ENCODE measurements around the gene FZD10.

The FZD10 gene

GRCh38 chr12:130117701-130118100, 44.6 kb upstream of the FZD10 start:
- DNase-seq (ENCODE audit: low spot score) (no peak), ATAC-seq (ENCODE audit: low read depth) (no peak)
- no peak for TF ChIP-seq CTCF (IDR thresholded peaks at IDR 0.05; ENCODE audit: poor library complexity, severe bottlenecking)
- Histone ChIP-seq H3K27me3 (ENCODE audit: insufficient read depth, poor library complexity, severe bottlenecking) (no peaks in the 10 kb centered on the region), H3K36me3 (ENCODE audit: low read depth) (no peaks in the 10 kb centered on the region), H3K9me3 (ENCODE audit: severe bottlenecking) (no peaks in the 10 kb centered on the region), H3K4me3 (ENCODE audit: severe bottlenecking) (no peak overlapping the region), H3K4me1 (ENCODE audit: insufficient read depth, poor library complexity, severe bottlenecking) (no peaks in the 10 kb centered on the region), H3K27ac (ENCODE audit: poor library complexity, severe bottlenecking) (no peak overlapping the region)

- TF ChIP-seq CTCF (IDR thresholded peaks at IDR 0.05; ENCODE audit: poor library complexity, severe bottlenecking): no peak
- Histone ChIP-seq H3K4me3 (ENCODE audit: severe bottlenecking) (no peak overlapping the region), H3K4me1 (ENCODE audit: insufficient read depth, poor library complexity, severe bottlenecking) (no peaks in the 10 kb centered on the region), H3K9me3 (ENCODE audit: severe bottlenecking) (no peaks in the 10 kb centered on the region), H3K27me3 (ENCODE audit: insufficient read depth, poor library complexity, severe bottlenecking) (no peaks in the 10 kb centered on the region), H3K36me3 (ENCODE audit: low read depth) (no peaks in the 10 kb centered on the region), H3K27ac (ENCODE audit: poor library complexity, severe bottlenecking) (no peak overlapping the region)
- DNase-seq (ENCODE audit: low spot score) (no peak), ATAC-seq (ENCODE audit: low read depth) (no peak)
Observed at GRCh38 chr12:130118181-130118580, 44.1 kb upstream of the FZD10 start.

- no peaks in the 10 kb centered on the region for H3K9me3 ChIP-seq (ENCODE audit: severe bottlenecking)
- DNase-seq (ENCODE audit: low spot score) (no peak), ATAC-seq (ENCODE audit: low read depth) (no peak; the same call in 2 of the 3 replicates)
- no peak for TF ChIP-seq CTCF (IDR thresholded peaks at IDR 0.05; ENCODE audit: poor library complexity, severe bottlenecking)
- H3K36me3 ChIP-seq (ENCODE audit: low read depth): no peaks in the 10 kb centered on the region
- no peak overlapping the region for H3K4me3 ChIP-seq (ENCODE audit: severe bottlenecking)
- H3K4me1 ChIP-seq (ENCODE audit: insufficient read depth, poor library complexity, severe bottlenecking): no peaks in the 10 kb centered on the region
- no peaks in the 10 kb centered on the region for H3K27me3 ChIP-seq (ENCODE audit: insufficient read depth, poor library complexity, severe bottlenecking)
- H3K27ac ChIP-seq (ENCODE audit: poor library complexity, severe bottlenecking): no peak overlapping the region
Observed at GRCh38 chr12:130119241-130119861, 42.9 kb upstream of the FZD10 start.

- no peak overlapping the region for H3K4me3 ChIP-seq (ENCODE audit: severe bottlenecking)
- TF ChIP-seq CTCF (IDR thresholded peaks at IDR 0.05; ENCODE audit: poor library complexity, severe bottlenecking): no peak
- no peaks in the 10 kb centered on the region for H3K27me3 ChIP-seq (ENCODE audit: insufficient read depth, poor library complexity, severe bottlenecking)
- no peak for ATAC-seq (ENCODE audit: low read depth)
- H3K4me1 ChIP-seq (ENCODE audit: insufficient read depth, poor library complexity, severe bottlenecking): no peaks in the 10 kb centered on the region
- H3K9me3 ChIP-seq (ENCODE audit: severe bottlenecking): no peaks in the 10 kb centered on the region
- H3K36me3 ChIP-seq (ENCODE audit: low read depth): no peaks in the 10 kb centered on the region
- no peak for DNase-seq (ENCODE audit: low spot score)
- H3K27ac ChIP-seq (ENCODE audit: poor library complexity, severe bottlenecking): no peak overlapping the region
Observed at GRCh38 chr12:130120012-130120805, 42.1 kb upstream of the FZD10 start.

Measured in RWPE2 (cell line).